Measurements from ENCODE around the gene ID2. TPM values are rescaled to one million over a fixed set of nuclear protein-coding genes. Genes with fewer than 3 reads are reported as not detected.

The ID2 gene, protein sequence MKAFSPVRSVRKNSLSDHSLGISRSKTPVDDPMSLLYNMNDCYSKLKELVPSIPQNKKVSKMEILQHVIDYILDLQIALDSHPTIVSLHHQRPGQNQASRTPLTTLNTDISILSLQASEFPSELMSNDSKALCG
- 4.8 and 8.3 TPM in 2 replicates for total RNA-seq

GRCh38 chr2:8681786-8682692 is at the start of gene ID2:
Gene ID2, plus strand, starts transcription at chr2:8682056. Its CDS starts 110 bp downstream, at chr2:8682166.

Other genes starting within 250 kb of the ID2 start
- 33.7 and 39.8 TPM in 2 replicates for gene KIDINS220, start 155.6 kb downstream of the ID2 start, total RNA-seq